H1 (cell line): ENCODE data around the gene IPO11. TPM values are rescaled to one million over a fixed set of nuclear protein-coding genes. Genes with fewer than 3 reads are reported as not detected.

Experiments used
- CTCF ChIA-PET: fragments of 300-600 bp; sonication (Branson Sonifier 250); formaldehyde crosslinking; loops from one replicate; lab custom pipeline; 2021; ENCODE audit not compliant: partially characterized antibody; lab: Charles Lee
- POLR2A ChIA-PET: fragments of 300-600 bp; sonication (Branson Sonifier 250); formaldehyde crosslinking; loops from one replicate; lab custom pipeline; 2021; ENCODE audit warnings: inconsistent platforms; ENCODE audit not compliant: partially characterized antibody; lab: Charles Lee
- DNase-seq, 2 experiments: peaks; one replicate each; pipeline versions ENCODE4 v3.0.0 to v3.0.0-alpha.2; 2010 to 2022; ENCODE audit warnings: low spot score in 2 of 2, low read depth in 1 of 2, mixed read lengths in 1 of 2
- FAIRE-seq: peaks from 2 replicates; lab custom pipeline; 2011; peaks lifted over from hg19 to GRCh38; lab: Jason Lieb, UNC
- H2AFZ ChIP-seq: 2 replicates; pipeline ENCODE4 v1.8.1; 2012; ENCODE audit warnings: low read length, inconsistent platforms
- H2AK5ac ChIP-seq: 2 replicates; pipeline ENCODE4 v1.6.1; 2013; ENCODE audit warnings: low read depth, low read length
- H2BK120ac ChIP-seq: replicated peaks from 2 replicates; pipeline ENCODE3; 2013; ENCODE audit warnings: low read depth, low read length, inconsistent platforms
- H2BK12ac ChIP-seq: 2 replicates; pipeline ENCODE4 v1.6.1; 2013; ENCODE audit warnings: low read depth, low read length
- H2BK15ac ChIP-seq: 2 replicates; pipeline ENCODE4 v1.6.1; 2013; ENCODE audit warnings: low read length
- H2BK20ac ChIP-seq: 2 replicates; pipeline ENCODE4 v1.6.1; 2013; ENCODE audit warnings: low read length
- H2BK5ac ChIP-seq: 2 replicates; pipeline ENCODE4 v1.6.1; 2013; ENCODE audit warnings: low read depth, low read length
- H3K14ac ChIP-seq: 2 replicates; pipeline ENCODE4 v1.6.1; 2013; ENCODE audit warnings: inconsistent platforms; ENCODE audit not compliant: insufficient read length
- H3K18ac ChIP-seq: 2 replicates; pipeline ENCODE4 v1.6.1; 2013; ENCODE audit warnings: low read length; ENCODE audit errors: extremely low read depth
- H3K23ac ChIP-seq: 2 replicates; pipeline ENCODE4 v1.6.1; 2013; ENCODE audit warnings: inconsistent platforms; ENCODE audit not compliant: insufficient read length
- H3K23me2 ChIP-seq: 2 replicates; pipeline ENCODE4 v1.6.1; 2013; ENCODE audit warnings: low read depth, low read length
- H3K27ac ChIP-seq: 2 replicates; pipeline ENCODE4 v1.6.1; 2011; ENCODE audit warnings: low read depth, low read length, inconsistent platforms
- H3K27me3 ChIP-seq, 4 experiments: replicated peaks in 1 of 4; 1 replicate in 1 of 4; 2 replicates in 3 of 4; pipeline versions ENCODE4 v1.6.1 to v1.8.1; 2011 to 2013; ENCODE audit warnings: low read length in 3 of 4, mild to moderate bottlenecking in 3 of 4, inconsistent platforms in 2 of 4, mixed read lengths in 2 of 4, moderate library complexity in 1 of 4; ENCODE audit not compliant: control insufficient read depth in 3 of 4, insufficient read depth in 3 of 4; ENCODE audit errors: extremely low read depth in 1 of 4
- H3K36me3 ChIP-seq, 4 experiments: 2 replicates each; pipeline versions ENCODE4 v1.6.1 to v1.8.1; 2011 to 2013; ENCODE audit warnings: mild to moderate bottlenecking in 4 of 4, low read length in 3 of 4, moderate library complexity in 2 of 4, control low read depth in 1 of 4, inconsistent platforms in 1 of 4; ENCODE audit not compliant: insufficient read depth in 4 of 4, control insufficient read depth in 2 of 4
- H3K4ac ChIP-seq: replicated peaks from 2 replicates; pipeline ENCODE3; 2013; ENCODE audit warnings: low read length, low read depth, mixed read lengths, inconsistent platforms; ENCODE audit not compliant: insufficient read length
- H3K4me1 ChIP-seq, 4 experiments: replicated peaks in 1 of 4; 1 replicate in 1 of 4; 2 replicates in 3 of 4; pipeline versions ENCODE4 v1.6.1 to v1.8.1; 2011 to 2013; ENCODE audit warnings: low read length in 3 of 4, inconsistent platforms in 2 of 4, mixed read lengths in 1 of 4; ENCODE audit not compliant: insufficient read depth in 4 of 4, control insufficient read depth in 3 of 4
- H3K4me2 ChIP-seq, 2 experiments: 2 replicates each; pipeline versions ENCODE4 v1.6.1 to v1.8.1; 2011 to 2013; ENCODE audit warnings: low read depth in 2 of 2, low read length in 2 of 2, control low read depth in 1 of 2, inconsistent platforms in 1 of 2, mild to moderate bottlenecking in 1 of 2; ENCODE audit not compliant: insufficient read depth in 1 of 2
- H3K4me3 ChIP-seq, 4 experiments: fragments of 200-600, 300-600 bp in 1 of 4; sonication (generic), shearing (Covaris generic), sonication (Bioruptor Twin) in 1 of 4; 2 replicates each; pipeline versions ENCODE4 v1.5.1 to v1.8.1; 2011 to 2016; ENCODE audit warnings: low read length in 4 of 4, low read depth in 3 of 4, control low read depth in 2 of 4, inconsistent platforms in 2 of 4, mild to moderate bottlenecking in 2 of 4, mixed read lengths in 1 of 4, moderate library complexity in 1 of 4; ENCODE audit not compliant: insufficient read depth in 2 of 4; ENCODE audit errors: extremely low read depth in 1 of 4
- H3K56ac ChIP-seq: replicated peaks from 2 replicates; pipeline ENCODE3; 2013; ENCODE audit warnings: low read depth, mild to moderate bottlenecking, mixed read lengths, low read length, inconsistent platforms; ENCODE audit not compliant: insufficient read length
- H3K79me1 ChIP-seq: 2 replicates; pipeline ENCODE4 v1.6.1; 2013; ENCODE audit warnings: low read depth, low read length, control low read depth
- H3K79me2 ChIP-seq, 2 experiments: 2 replicates each; pipeline versions ENCODE4 v1.6.1 to v1.8.1; 2012 to 2013; ENCODE audit warnings: low read length in 2 of 2, mild to moderate bottlenecking in 2 of 2, inconsistent platforms in 1 of 2; ENCODE audit not compliant: insufficient read depth in 2 of 2, control insufficient read depth in 1 of 2
- H3K9ac ChIP-seq, 4 experiments: replicated peaks in 1 of 4; 1 replicate in 1 of 4; 2 replicates in 3 of 4; pipeline versions ENCODE4 v1.6.1 to v1.8.1; 2011 to 2013; ENCODE audit warnings: low read depth in 3 of 4, low read length in 3 of 4, control low read depth in 2 of 4, mild to moderate bottlenecking in 2 of 4, moderate library complexity in 2 of 4, inconsistent platforms in 1 of 4; ENCODE audit errors: extremely low read depth in 1 of 4
- H3K9me3 ChIP-seq, 2 experiments: 2 replicates each; pipeline versions ENCODE4 v1.6.1 to v1.8.1; 2012 to 2013; ENCODE audit warnings: mild to moderate bottlenecking in 2 of 2, moderate library complexity in 2 of 2, control low read depth in 1 of 2, inconsistent platforms in 1 of 2, low read depth in 1 of 2, low read length in 1 of 2, mixed read lengths in 1 of 2; ENCODE audit not compliant: insufficient read depth in 2 of 2
- H4K20me1 ChIP-seq, 2 experiments: replicated peaks in 1 of 2; 2 replicates each; pipeline versions ENCODE3 to v1.8.1; 2011 to 2013; ENCODE audit warnings: inconsistent platforms in 2 of 2, low read length in 2 of 2, mild to moderate bottlenecking in 1 of 2; ENCODE audit not compliant: insufficient read depth in 2 of 2, control insufficient read depth in 1 of 2
- H4K5ac ChIP-seq: 2 replicates; pipeline ENCODE4 v1.6.1; 2013; ENCODE audit warnings: low read length, low read depth, mixed read lengths, inconsistent platforms; ENCODE audit not compliant: insufficient read length
- H4K8ac ChIP-seq: 2 replicates; pipeline ENCODE4 v1.8.0; 2013; ENCODE audit warnings: mild to moderate bottlenecking, moderate library complexity, low read length, inconsistent platforms; ENCODE audit not compliant: insufficient read depth; ENCODE audit errors: extremely low read depth
- H4K91ac ChIP-seq: replicated peaks from 2 replicates; pipeline ENCODE3; 2013; ENCODE audit warnings: low read length, mixed read lengths, inconsistent platforms; ENCODE audit not compliant: insufficient read length
- ASH2L ChIP-seq: fragments of 200-600, 300-600 bp; sonication (generic); IDR thresholded peaks from one replicate; pipeline ENCODE4 v1.7.1; 2017; ENCODE audit warnings: low read length
- RFX5 ChIP-seq: IDR thresholded peaks from 2 replicates; pipeline ENCODE4 v1.6.1; 2011; ENCODE audit warnings: low read depth, low read length, improper control_type of control experiment, borderline replicate concordance
- SP1 ChIP-seq: IDR thresholded peaks from 2 replicates; pipeline ENCODE4 v1.6.1; 2011; ENCODE audit warnings: low read depth, low read length
- SP2 ChIP-seq: IDR thresholded peaks from 2 replicates; pipeline ENCODE4 v1.6.1; 2012; ENCODE audit warnings: mild to moderate bottlenecking, low read length, inconsistent platforms
- TAF7 ChIP-seq: optimal IDR thresholded peaks from 2 replicates; pipeline ENCODE3; 2011; ENCODE audit warnings: low read depth, mild to moderate bottlenecking, inconsistent platforms, low read length, moderate library complexity, borderline replicate concordance
- WGBS, 2 experiments: shearing (Covaris generic) in 1 of 2; methylation state at CpG; one replicate each; pipeline versions ENCODE4 v1.1.6 to v1.1.7; 2013 to 2015; ENCODE audit warnings: low lambda C conversion rate in 2 of 2, mixed read lengths in 2 of 2, inconsistent platforms in 1 of 2, low coverage in 1 of 2, missing lambda C conversion rate in 1 of 2; ENCODE audit not compliant: insufficient replicate concordance in 2 of 2, insufficient coverage in 1 of 2, insufficient read length in 1 of 2; ENCODE audit errors: extremely low coverage in 1 of 2, missing lambda C conversion rate in 1 of 2; 5-methylcytosine and 5-hydroxymethylcytosine counted together
- polyA plus RNA-seq, 7 experiments: library from polyadenylated mRNA; depleted of rRNA in 3 of 7; stranded (reverse) in 5 of 7; unstranded in 2 of 7; fragments of >200 nt in 5 of 7; fragments of 200-250 nt in 2 of 7; gene quantifications; 1 replicate in 5 of 7; 2 replicates in 1 of 7; 4 replicates in 1 of 7; pipeline versions ENCODE4 v1.2.1 to v1.2.3, GENCODE V29; 2011 to 2013; ENCODE audit warnings: missing spikeins in 2 of 7, mixed read lengths in 2 of 7
- total RNA-seq: library from RNA; stranded (reverse); fragmentation: NEBNext Ultra II Directional; extraction: Animal tissue kit (Norgen Biotek cat#: 25700); gene quantifications from 2 replicates; pipeline ENCODE4 v1.2.1, GENCODE V29; 2021

IPO11 gene
- total and polyA plus RNA-seq, 2 of the 8 experiments (the other 6 are each of a cell fraction or from before 2014, with no cell fraction given) = 23.6 to 64.4 TPM

DNA sequence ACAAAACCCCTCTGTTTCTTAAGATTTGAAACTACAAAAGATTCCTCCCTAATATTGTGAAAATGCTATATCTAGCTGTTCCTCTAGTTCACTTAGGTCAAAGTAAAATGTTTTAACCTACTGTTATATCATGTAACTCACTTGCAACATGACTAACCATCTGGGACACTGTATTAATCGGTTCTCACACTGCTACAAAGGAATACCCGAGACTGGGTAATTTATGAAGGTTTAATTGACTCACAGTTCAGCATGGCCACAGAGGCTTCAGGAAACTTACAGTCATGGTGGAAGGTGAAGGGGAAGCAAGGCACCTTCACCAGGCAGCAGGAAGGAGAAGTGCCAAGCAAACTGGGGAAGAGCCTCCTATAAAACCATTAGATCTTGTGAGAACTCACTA is 43.5 kb upstream of the IPO11 start:
- Histone ChIP-seq H3K14ac (no peak overlapping the region), H2BK20ac (no peak overlapping the region), H3K36me3 (peaks cover 4 to 41% (median 23%) of the 10 kb centered on the region in 4 experiments; a peak in 7 of 8 replicates), H3K23me2 (no peaks in the 10 kb centered on the region), H3K4me2 (no peak overlapping the region), H2AK5ac (no peak overlapping the region), H3K23ac (no peak overlapping the region), H2BK5ac (no peak overlapping the region), H3K9ac (no peak overlapping the region), H3K18ac (no peak overlapping the region), H3K79me2 (no peaks in the 10 kb centered on the region), H4K5ac (no peak overlapping the region), H4K91ac (no peak overlapping the region), H3K4ac (no peak overlapping the region), H3K9me3 (no peaks in the 10 kb centered on the region), H4K8ac (no peak overlapping the region), H3K27ac (no peak overlapping the region), H2BK120ac (no peak overlapping the region), H3K4me3 (no peak overlapping the region), H2AFZ (no peak overlapping the region), H3K56ac (no peak overlapping the region), H4K20me1 (no peaks in the 10 kb centered on the region), H2BK12ac (no peak overlapping the region), H3K4me1 (no peaks in the 10 kb centered on the region), H2BK15ac (no peak overlapping the region), H3K27me3 (no peaks in the 10 kb centered on the region), H3K79me1 (no peaks in the 10 kb centered on the region)
- TF ChIP-seq SP2 (no peak), SP1 (no peak), TAF7 (no peak), ASH2L (no peak), RFX5 (no peak)
- WGBS, 2 experiments = 88% methylated on average over 2 of the region's 2 CpGs; no CpG with 5 or more reads in 1 of the 2 experiments
- DNase-seq = no peak
- ChIA-PET POLR2A (interaction anchor here (1.0 kb wide), 1 partner anchor 13 kb away, joined by 3 read pairs; no protein-coding TSS in a partner anchor), CTCF (interaction anchor here (0.6 kb wide), 1 partner anchor 208 kb away, joined by 3 read pairs; no protein-coding TSS in a partner anchor)
- FAIRE-seq = no peak
